CD14-positive monocyte (primary cell): ENCODE data around the gene SMU1. TPM values are rescaled to one million over a fixed set of nuclear protein-coding genes. Genes with fewer than 3 reads are reported as not detected.
A peak's percentile ranks its signal among the peaks of the same experiment; 100 is the strongest.

Source experiments
- DNase-seq, 3 donors: peaks; one replicate each; pipeline ENCODE4 v3.0.0-alpha.2; 2011 to 2022
- H2AFZ ChIP-seq: 2 replicates; pipeline ENCODE4 v1.6.0; 2012; ENCODE audit warnings: mild to moderate bottlenecking, low read depth, low read length, inconsistent platforms; ENCODE audit not compliant: insufficient read depth, poor library complexity, severe bottlenecking
- H3K27ac ChIP-seq, 2 donors: 1 replicate in 1 of 2; 2 replicates in 1 of 2; pipeline ENCODE4 v1.5.1; 2012 to 2013; ENCODE audit warnings: low read length in 2 of 2, control low read depth in 1 of 2, inconsistent platforms in 1 of 2, low read depth in 1 of 2, mild to moderate bottlenecking in 1 of 2
- H3K27me3 ChIP-seq, 2 donors: one replicate each; pipeline versions ENCODE4 v1.6.0 to v1.6.1; 2011 to 2013; ENCODE audit warnings: low read length in 2 of 2; ENCODE audit not compliant: control insufficient read depth in 2 of 2, insufficient read depth in 2 of 2
- H3K36me3 ChIP-seq, 2 donors: replicated peaks in 1 of 2; 1 replicate in 1 of 2; 2 replicates in 1 of 2; pipeline versions ENCODE4 v1.5.1 to v1.6.1; 2012 to 2013; ENCODE audit warnings: low read length in 2 of 2, control low read depth in 1 of 2, inconsistent platforms in 1 of 2, mild to moderate bottlenecking in 1 of 2; ENCODE audit not compliant: insufficient read depth in 2 of 2, control insufficient read depth in 1 of 2
- H3K4me1 ChIP-seq, 2 donors: 1 replicate in 1 of 2; 2 replicates in 1 of 2; pipeline versions ENCODE4 v1.5.1 to v1.6.1; 2012 to 2013; ENCODE audit warnings: low read length in 2 of 2, control low read depth in 1 of 2, inconsistent platforms in 1 of 2, mild to moderate bottlenecking in 1 of 2, moderate library complexity in 1 of 2; ENCODE audit not compliant: insufficient read depth in 2 of 2, control insufficient read depth in 1 of 2
- H3K4me2 ChIP-seq: replicated peaks from 2 replicates; pipeline ENCODE3; 2012; ENCODE audit warnings: low read length, moderate library complexity, mild to moderate bottlenecking; ENCODE audit not compliant: poor library complexity, severe bottlenecking; ENCODE audit errors: extremely low read depth
- H3K4me3 ChIP-seq, 3 experiments: fragments of 200-600 bp in 1 of 3; sonication (generic) in 1 of 3; replicated peaks in 1 of 3; 1 replicate in 2 of 3; 2 replicates in 1 of 3; pipeline ENCODE4 v1.5.1; 2011 to 2013; ENCODE audit warnings: low read length in 3 of 3, mild to moderate bottlenecking in 3 of 3, control low read depth in 2 of 3, low read depth in 2 of 3, inconsistent platforms in 1 of 3, moderate library complexity in 1 of 3
- H3K79me2 ChIP-seq: 2 replicates; pipeline ENCODE4 v1.6.0; 2012; ENCODE audit warnings: mild to moderate bottlenecking, control low read depth, inconsistent platforms, low read length, moderate library complexity; ENCODE audit not compliant: insufficient read depth
- H3K9ac ChIP-seq: 2 replicates; pipeline ENCODE4 v1.6.0; 2017; ENCODE audit warnings: low read length, mild to moderate bottlenecking; ENCODE audit not compliant: insufficient read depth, poor library complexity, severe bottlenecking
- H3K9me3 ChIP-seq, 2 donors: replicated peaks in 1 of 2; 1 replicate in 1 of 2; 2 replicates in 1 of 2; pipeline versions ENCODE4 v1.5.1 to v1.6.1; 2012 to 2013; ENCODE audit warnings: low read length in 2 of 2, control low read depth in 1 of 2; ENCODE audit not compliant: control insufficient read depth in 1 of 2, insufficient read depth in 1 of 2
- H4K20me1 ChIP-seq: 2 replicates; pipeline ENCODE4 v1.6.0; 2012; ENCODE audit warnings: mild to moderate bottlenecking, low read length, control low read depth, moderate library complexity; ENCODE audit not compliant: insufficient read depth
- H3K27ac Mint-ChIP-seq, 7 donors: one replicate each; pipeline ENCODE4 v1.8.0; 2020; ENCODE audit warnings: mild to moderate bottlenecking in 7 of 7, mixed read lengths in 7 of 7, moderate library complexity in 6 of 7, inconsistent platforms in 2 of 7
- H3K27me3 Mint-ChIP-seq, 3 donors: one replicate each; pipeline ENCODE4 v1.8.0; 2021 to 2022; ENCODE audit warnings: low read depth in 3 of 3, mild to moderate bottlenecking in 3 of 3, mixed read lengths in 3 of 3, moderate library complexity in 3 of 3, inconsistent platforms in 1 of 3
- H3K36me3 Mint-ChIP-seq, 2 donors: one replicate each; pipeline ENCODE4 v1.8.0; 2020; ENCODE audit warnings: mixed read lengths in 2 of 2, inconsistent platforms in 1 of 2, mild to moderate bottlenecking in 1 of 2
- H3K4me1 Mint-ChIP-seq: one replicate; pipeline ENCODE4 v1.8.0; 2020; ENCODE audit warnings: mild to moderate bottlenecking, mixed read lengths
- H3K4me3 Mint-ChIP-seq, 2 donors: one replicate each; pipeline ENCODE4 v1.8.0; 2020; ENCODE audit warnings: mild to moderate bottlenecking in 2 of 2, mixed read lengths in 2 of 2, moderate library complexity in 1 of 2
- H3K9me3 Mint-ChIP-seq, 7 donors: one replicate each; pipeline ENCODE4 v1.8.0; 2020 to 2022; ENCODE audit warnings: mixed read lengths in 7 of 7, mild to moderate bottlenecking in 6 of 7, moderate library complexity in 6 of 7, inconsistent platforms in 2 of 7
- WGBS: methylation state at CpG from one replicate; pipeline ENCODE4 v1.1.5; 2013; ENCODE audit warnings: missing lambda C conversion rate; ENCODE audit not compliant: insufficient coverage; 5-methylcytosine and 5-hydroxymethylcytosine counted together
- intact Hi-C, 2 donors: fragments of 100-400 bp; cut with micrococcal nuclease; formaldehyde crosslinking; loops; one replicate each; pipeline versions ENCODE4 v1.15.0 to v1.15.1; 2023
- polyA plus RNA-seq, 3 donors: library from polyadenylated mRNA; depleted of rRNA in 1 of 3; unstranded in 2 of 3; stranded (reverse) in 1 of 3; fragments of 300-500 nt in 2 of 3; fragments of >200 nt in 1 of 3; fragmentation: Illumina TruSeq in 2 of 3; gene quantifications; 1 replicate in 2 of 3; 2 replicates in 1 of 3; pipeline ENCODE4 v1.2.3, GENCODE V29; 2012 to 2021
- TF ChIP-seq, protein P1 (sequence below): fragments of 200-600 bp; IDR thresholded peaks from one replicate; pipeline ENCODE4 v1.8.0; 2022; ENCODE audit warnings: antibody characterized with exemption, mild to moderate bottlenecking

SMU1 gene
- polyA plus RNA-seq, 3 donors, result 8.0 to 21.7 (median 19.3) TPM

DNA sequence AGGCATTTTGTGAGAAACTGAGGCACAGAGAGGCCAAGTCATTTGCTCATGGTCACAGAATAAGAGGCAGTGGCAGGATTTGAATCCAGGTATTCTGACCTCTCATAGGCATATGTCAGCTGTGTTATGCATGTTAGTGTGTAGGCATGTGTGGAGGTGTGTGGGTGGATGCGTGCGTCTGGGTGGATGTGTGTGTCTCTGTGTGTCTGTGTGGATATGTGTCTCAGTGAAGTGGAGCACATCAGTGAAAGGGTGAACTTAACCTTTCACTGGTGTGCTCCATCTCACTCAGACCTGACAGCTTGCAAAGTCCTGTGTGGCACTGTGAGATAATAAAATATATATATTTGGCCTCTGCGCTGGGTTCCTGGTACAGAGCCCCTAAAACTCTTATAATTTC lies 32.0 kb upstream of the SMU1 start:
- Mint-ChIP-seq H3K4me1 (peaks cover 5% of the 10 kb centered on the region), H3K9me3 (peaks cover 0 to 3% (median 0%) of the 10 kb centered on the region in 7 donors), H3K36me3 (peaks cover 43 to 44% of the 10 kb centered on the region in 2 donors), H3K27ac (peak overlapping the region in 2 of 7 donors; percentile 35 to 45), H3K27me3 (peaks cover 1 to 4% (median 2%) of the 10 kb centered on the region in 3 donors), H3K4me3 (no peak overlapping the region)
- no peak overlapping the region for H3K9ac ChIP-seq
- H3K4me2 ChIP-seq, result no peak overlapping the region
- no peak for DNase-seq
- no peak overlapping the region for H3K27ac ChIP-seq
- H3K9me3 ChIP-seq, result no peaks in the 10 kb centered on the region
- peaks cover 22 to 47% of the 10 kb centered on the region in 2 donors for H3K36me3 ChIP-seq
- no peak overlapping the region for H2AFZ ChIP-seq
- TF ChIP-seq, protein P1, sequence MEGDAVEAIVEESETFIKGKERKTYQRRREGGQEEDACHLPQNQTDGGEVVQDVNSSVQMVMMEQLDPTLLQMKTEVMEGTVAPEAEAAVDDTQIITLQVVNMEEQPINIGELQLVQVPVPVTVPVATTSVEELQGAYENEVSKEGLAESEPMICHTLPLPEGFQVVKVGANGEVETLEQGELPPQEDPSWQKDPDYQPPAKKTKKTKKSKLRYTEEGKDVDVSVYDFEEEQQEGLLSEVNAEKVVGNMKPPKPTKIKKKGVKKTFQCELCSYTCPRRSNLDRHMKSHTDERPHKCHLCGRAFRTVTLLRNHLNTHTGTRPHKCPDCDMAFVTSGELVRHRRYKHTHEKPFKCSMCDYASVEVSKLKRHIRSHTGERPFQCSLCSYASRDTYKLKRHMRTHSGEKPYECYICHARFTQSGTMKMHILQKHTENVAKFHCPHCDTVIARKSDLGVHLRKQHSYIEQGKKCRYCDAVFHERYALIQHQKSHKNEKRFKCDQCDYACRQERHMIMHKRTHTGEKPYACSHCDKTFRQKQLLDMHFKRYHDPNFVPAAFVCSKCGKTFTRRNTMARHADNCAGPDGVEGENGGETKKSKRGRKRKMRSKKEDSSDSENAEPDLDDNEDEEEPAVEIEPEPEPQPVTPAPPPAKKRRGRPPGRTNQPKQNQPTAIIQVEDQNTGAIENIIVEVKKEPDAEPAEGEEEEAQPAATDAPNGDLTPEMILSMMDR, result no peak
- no peak overlapping the region for H3K4me3 ChIP-seq
- peaks cover 46% of the 10 kb centered on the region for H4K20me1 ChIP-seq
- H3K27me3 ChIP-seq, result no peaks in the 10 kb centered on the region
- intact Hi-C loops, result no loop called here
- no peaks in the 10 kb centered on the region for H3K4me1 ChIP-seq
- WGBS, result 92% methylated on average over 2 of the region's 3 CpGs
- peaks cover 4% of the 10 kb centered on the region for H3K79me2 ChIP-seq

DNA sequence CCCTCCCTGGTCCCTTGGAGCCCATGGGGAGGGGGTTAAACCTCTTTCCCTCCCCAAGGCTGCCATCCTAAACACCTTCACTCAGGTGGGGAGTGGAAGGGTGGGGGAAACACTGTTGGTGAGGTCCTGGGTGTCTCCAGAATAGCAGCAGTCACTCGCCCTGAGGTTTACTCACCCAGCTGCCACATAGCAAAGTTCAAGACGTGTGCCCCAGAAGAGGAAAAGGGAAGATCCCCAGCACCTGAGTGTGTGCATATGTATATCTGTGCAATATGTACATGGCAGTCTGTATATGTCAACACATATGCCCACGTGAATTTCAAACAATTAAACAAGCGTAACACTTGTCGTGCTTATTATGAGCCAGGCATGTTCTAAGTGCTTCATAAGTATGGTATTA lies 31.3 kb upstream of the SMU1 start:
- DNase-seq, result no peak
- no peak overlapping the region for H3K4me3 Mint-ChIP-seq
- no peak overlapping the region for H2AFZ ChIP-seq
- no peak overlapping the region for H3K27ac ChIP-seq
- no peak overlapping the region for H3K27ac Mint-ChIP-seq
- H3K9me3 Mint-ChIP-seq, result peaks cover 0 to 3% (median 0%) of the 10 kb centered on the region in 7 donors
- no peaks in the 10 kb centered on the region for H3K9me3 ChIP-seq
- H3K4me3 ChIP-seq, result no peak overlapping the region
- intact Hi-C loops, result no loop called here
- TF ChIP-seq, protein P1, result no peak
- H3K9ac ChIP-seq, result no peak overlapping the region
- H3K4me1 Mint-ChIP-seq, result peaks cover 5% of the 10 kb centered on the region
- H3K4me2 ChIP-seq, result no peak overlapping the region
- H3K36me3 Mint-ChIP-seq, result peaks cover 36 to 37% of the 10 kb centered on the region in 2 donors
- H3K27me3 ChIP-seq, result no peaks in the 10 kb centered on the region
- peaks cover 1 to 4% (median 2%) of the 10 kb centered on the region in 3 donors for H3K27me3 Mint-ChIP-seq
- H3K79me2 ChIP-seq, result no peaks in the 10 kb centered on the region
- H3K4me1 ChIP-seq, result no peaks in the 10 kb centered on the region
- WGBS, result no CpG with 5 or more reads among the region's 5 CpGs
- peaks cover 15 to 40% of the 10 kb centered on the region in 2 donors for H3K36me3 ChIP-seq
- peaks cover 39% of the 10 kb centered on the region for H4K20me1 ChIP-seq
